HepG2 (cell line): ENCODE measurements around the gene CALN1. TPM values are rescaled to one million over a fixed set of nuclear protein-coding genes. Genes with fewer than 3 reads are reported as not detected.

ENCODE experiments used
- ATAC-seq: fragments of 200-7000 bp; cut with Tn5 transposase; 3 replicates; pipeline ENCODE4 v1.9.1; 2020; ENCODE audit warnings: mild to moderate bottlenecking, moderate library complexity
- BruUV-seq: library from RNA; stranded (reverse); fragments of 400-500 nt; replicated peaks from 2 replicates; lab custom pipeline; 2021; lab: Mats Ljungman, UMichigan
- CTCF ChIA-PET: fragments of 300-600 bp; formaldehyde crosslinking; extraction: SDS; loops from one replicate; lab custom pipeline; 2021; ENCODE audit warnings: low total read pairs, inconsistent platforms, low intra/inter-chr PET ratio; lab: Yijun Ruan, JAX
- POLR2A ChIA-PET: fragments of 350-600 bp; sonication (Branson Sonifier 250); formaldehyde crosslinking; loops from one replicate; lab custom pipeline; 2020; ENCODE audit warnings: antibody characterized with exemption, inconsistent platforms; lab: Yijun Ruan, JAX
- DNase-seq: peaks from one replicate; pipeline ENCODE4 v3.0.0-alpha.2; 2015; ENCODE audit warnings: low spot score
- FAIRE-seq: peaks from 3 replicates; lab custom pipeline; 2011; peaks lifted over from hg19 to GRCh38; lab: Jason Lieb, UNC
- H2AFZ ChIP-seq: one replicate; pipeline ENCODE4 v1.6.1; 2011; ENCODE audit warnings: low read length, inconsistent platforms
- H3K27ac ChIP-seq: fragments of 300-600 bp; 3 replicates; pipeline ENCODE4 v1.8.0; 2011; ENCODE audit warnings: mixed run types, mild to moderate bottlenecking, mixed read lengths, low read length, inconsistent platforms; ENCODE audit not compliant: insufficient read depth; ENCODE audit errors: extremely low read length
- H3K27me3 ChIP-seq, 2 experiments: fragments of 200-600 bp in 1 of 2; 2 replicates in 1 of 2; 3 replicates in 1 of 2; pipeline versions ENCODE4 v1.6.0 to v1.8.0; 2011; ENCODE audit warnings: low read length in 2 of 2, mild to moderate bottlenecking in 2 of 2, moderate library complexity in 2 of 2, inconsistent platforms in 1 of 2; ENCODE audit not compliant: insufficient read depth in 2 of 2, control insufficient read depth in 1 of 2
- H3K36me3 ChIP-seq, 2 experiments: fragments of 200-600 bp in 1 of 2; replicated peaks in 1 of 2; 2 replicates in 1 of 2; 3 replicates in 1 of 2; pipeline versions ENCODE4 v1.5.1 to v1.8.0; 2011; ENCODE audit warnings: low read length in 2 of 2, inconsistent platforms in 1 of 2; ENCODE audit not compliant: insufficient read depth in 2 of 2, control insufficient read depth in 1 of 2
- H3K4me1 ChIP-seq: 2 replicates; pipeline ENCODE4 v1.5.1; 2012; ENCODE audit warnings: low read length, inconsistent platforms; ENCODE audit not compliant: insufficient read depth
- H3K4me2 ChIP-seq: 2 replicates; pipeline ENCODE4 v1.6.0; 2011; ENCODE audit warnings: low read depth, low read length, inconsistent platforms
- H3K4me3 ChIP-seq, 3 experiments: fragments of 200-600 bp in 1 of 3; sonication (generic), shearing (Covaris generic) in 1 of 3; replicated peaks in 1 of 3; 2 replicates each; pipeline ENCODE4 v1.5.1; 2011 to 2016; ENCODE audit warnings: low read length in 3 of 3, inconsistent platforms in 2 of 3, low read depth in 2 of 3, mild to moderate bottlenecking in 2 of 3, control low read depth in 1 of 3, mixed read lengths in 1 of 3; ENCODE audit not compliant: insufficient read depth in 1 of 3
- H3K79me2 ChIP-seq: one replicate; pipeline ENCODE4 v1.6.1; 2011; ENCODE audit warnings: low read length, inconsistent platforms; ENCODE audit not compliant: insufficient read depth
- H3K9ac ChIP-seq: 2 replicates; pipeline ENCODE4 v1.6.0; 2011; ENCODE audit warnings: mild to moderate bottlenecking, low read depth, low read length, inconsistent platforms; ENCODE audit not compliant: insufficient read depth
- H3K9me3 ChIP-seq: 2 replicates; pipeline ENCODE4 v1.5.1; 2012; ENCODE audit warnings: mild to moderate bottlenecking, low read length
- H4K20me1 ChIP-seq: 2 replicates; pipeline ENCODE4 v1.6.0; 2011; ENCODE audit warnings: inconsistent platforms, mild to moderate bottlenecking, low read length, moderate library complexity; ENCODE audit not compliant: insufficient read depth
- EP300 ChIP-seq, 3 experiments: sonication (generic) in 1 of 3; formaldehyde crosslinking in 1 of 3; IDR thresholded peaks; 2 replicates each; pipeline versions ENCODE4 v1.5.1 to v1.6.1; 2011 to 2020; ENCODE audit warnings: low read depth in 2 of 3, low read length in 2 of 3, borderline replicate concordance in 1 of 3, improper control_type of control experiment in 1 of 3, mild to moderate bottlenecking in 1 of 3, missing genetic modification reagents in 1 of 3, moderate library complexity in 1 of 3
- IKZF1 ChIP-seq: fragments of 450-650 bp; IDR thresholded peaks from 2 replicates; pipeline ENCODE4 v1.7.1; 2016
- KDM1A ChIP-seq: IDR thresholded peaks from 2 replicates; pipeline ENCODE4 v1.6.1; 2016; ENCODE audit warnings: missing compliant biosample characterization
- MXD4 ChIP-seq: IDR thresholded peaks from 2 replicates; pipeline ENCODE4 v1.6.1; 2016; ENCODE audit warnings: mild to moderate bottlenecking, missing biosample characterization, missing genetic modification reagents
- NKX3-1 ChIP-seq: sonication (generic); formaldehyde crosslinking; IDR thresholded peaks from 2 replicates; pipeline ENCODE4 v1.5.0; 2020; ENCODE audit warnings: missing genetic modification reagents
- PTBP1 ChIP-seq: fragments of 200-400 bp; formaldehyde crosslinking; IDR thresholded peaks from 2 replicates; pipeline ENCODE4 v1.6.1; 2018; ENCODE audit warnings: low read length, low read depth; ENCODE audit not compliant: poor library complexity, severe bottlenecking
- RFXAP ChIP-seq: sonication (generic); formaldehyde crosslinking; IDR thresholded peaks from 2 replicates; pipeline ENCODE4 v1.4.0; 2020; ENCODE audit warnings: missing genetic modification reagents, borderline replicate concordance
- SMARCE1 ChIP-seq: fragments of 450-650 bp; IDR thresholded peaks from 2 replicates; pipeline ENCODE4 v1.6.1; 2017; ENCODE audit warnings: borderline replicate concordance
- SOX13 ChIP-seq, 3 experiments: fragments of 450-650 bp in 1 of 3; sonication (generic) in 1 of 3; formaldehyde crosslinking in 1 of 3; IDR thresholded peaks in 2 of 3; conservative IDR thresholded peaks in 1 of 3; 2 replicates each; pipeline versions ENCODE4 v1.5.0 to v1.6.1; 2016 to 2020; ENCODE audit warnings: antibody characterized with exemption in 1 of 3, mild to moderate bottlenecking in 1 of 3, missing compliant biosample characterization in 1 of 3, missing genetic modification reagents in 1 of 3, moderate library complexity in 1 of 3
- ZBTB37 ChIP-seq: sonication (generic); formaldehyde crosslinking; IDR thresholded peaks from 2 replicates; pipeline ENCODE4 v1.4.0; 2020; ENCODE audit warnings: mild to moderate bottlenecking, missing genetic modification reagents
- ZFAT ChIP-seq: sonication (generic); formaldehyde crosslinking; conservative IDR thresholded peaks from 2 replicates; pipeline ENCODE4 v1.8.1; 2023; ENCODE audit warnings: missing genetic modification reagents, inconsistent platforms
- ZMYM2 ChIP-seq: sonication (generic); formaldehyde crosslinking; IDR thresholded peaks from 2 replicates; pipeline ENCODE4 v1.8.0; 2022; ENCODE audit warnings: mild to moderate bottlenecking, missing genetic modification reagents
- ZNF263 ChIP-seq: sonication (generic); formaldehyde crosslinking; IDR thresholded peaks from 2 replicates; pipeline ENCODE4 v1.4.0; 2020; ENCODE audit warnings: missing genetic modification reagents
- ZNF644 ChIP-seq: IDR thresholded peaks from 2 replicates; pipeline ENCODE4 v1.6.1; 2016; ENCODE audit warnings: low read depth
- ZNF720 ChIP-seq: sonication (generic); formaldehyde crosslinking; IDR thresholded peaks from 2 replicates; pipeline ENCODE4 v1.4.0; 2020; ENCODE audit warnings: missing genetic modification reagents
- ZNF782 ChIP-seq: sonication (generic); formaldehyde crosslinking; IDR thresholded peaks from 2 replicates; pipeline ENCODE4 v1.4.0; 2020; ENCODE audit warnings: missing genetic modification reagents, mild to moderate bottlenecking, borderline replicate concordance
- ZNF792 ChIP-seq: IDR thresholded peaks from 2 replicates; pipeline ENCODE4 v1.6.1; 2016
- WGBS: methylation state at CpG from one replicate; pipeline ENCODE4 v1.1.6; 2017; ENCODE audit warnings: low lambda C conversion rate; 5-methylcytosine and 5-hydroxymethylcytosine counted together
- in situ Hi-C: cut with HindIII; loops from 2 replicates; pipeline ENCODE4 v1.10.0; 2017; ENCODE audit warnings: low pct_unique_long_range_greater_than_20kb; ENCODE audit not compliant: extremely low pct_ligation_motif_present
- intact Hi-C: fragments of 100-400 bp; cut with micrococcal nuclease; formaldehyde crosslinking; loops from one replicate; pipeline ENCODE4 v1.10.0; 2022; ENCODE audit not compliant: unreplicated experiment
- polyA plus RNA-seq, 8 experiments: library from polyadenylated mRNA; depleted of rRNA in 3 of 8; stranded (reverse) in 7 of 8; unstranded in 1 of 8; fragments of >200 nt; fragmentation: Illumina TruSeq in 4 of 8; extraction: Trizol in 4 of 8; gene quantifications; 2 replicates each; pipeline versions ENCODE4 v1.2.1 to v1.2.3, GENCODE V29; 2011 to 2016; ENCODE audit warnings: low read depth in 4 of 8, missing spikeins in 1 of 8, mixed read lengths in 1 of 8; ENCODE audit not compliant: insufficient read depth in 1 of 8
- total RNA-seq, 5 experiments: library from RNA; depleted of rRNA; stranded (reverse); fragments of >200 nt; fragmentation: Illumina TruSeq; extraction: Trizol; gene quantifications; 2 replicates each; pipeline ENCODE4 v1.2.3, GENCODE V29; 2016; ENCODE audit warnings: low read depth in 1 of 5
- TF ChIP-seq, protein P1 (sequence below): IDR thresholded peaks from 2 replicates; pipeline ENCODE4 v1.6.1; 2018; ENCODE audit warnings: missing genetic modification reagents

CALN1 gene
- total and polyA plus RNA-seq, 2 of the 13 experiments (the other 11 are each of a cell fraction or from before 2014, with no cell fraction given) = not detected

DNA sequence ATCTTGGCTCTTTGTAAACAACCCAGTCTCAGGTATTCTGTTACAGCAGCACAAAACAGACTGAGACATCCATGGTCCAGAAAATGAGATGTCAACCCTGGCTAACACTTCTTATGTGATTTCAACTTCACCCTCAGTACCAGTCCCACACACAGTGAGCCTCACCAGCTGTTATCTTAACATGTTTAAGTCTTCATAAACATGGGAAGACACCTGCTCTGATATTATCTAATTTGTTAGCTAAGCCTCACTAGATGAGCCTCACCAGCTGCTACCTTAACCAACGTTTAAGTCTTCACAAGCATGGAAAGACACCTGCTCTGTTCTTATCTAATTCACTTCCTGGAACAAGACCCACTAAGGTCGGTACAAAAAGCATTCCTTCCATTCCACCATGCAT lies 130.8 kb downstream of the CALN1 start:
- Histone ChIP-seq H3K4me2 (no peak overlapping the region), H3K4me3 (no peak overlapping the region), H3K9ac (no peak overlapping the region), H3K27ac (no peak overlapping the region), H4K20me1 (no peaks in the 10 kb centered on the region), H3K27me3 (no peaks in the 10 kb centered on the region), H3K36me3 (no peaks in the 10 kb centered on the region), H3K4me1 (no peaks in the 10 kb centered on the region), H2AFZ (no peak overlapping the region), H3K9me3 (peaks cover 7% of the 10 kb centered on the region), H3K79me2 (no peaks in the 10 kb centered on the region)
- WGBS = 2% methylated on average over 2 of the region's 2 CpGs
- POLR2A ChIA-PET = no interaction called here
- no peak for DNase-seq
- TF ChIP-seq ZMYM2 (no peak), ZNF782 (CRISPR knock-in tag) (no peak), SOX13 (IDR thresholded peaks at IDR 0.05) (no peak), SOX13 (CRISPR knock-in tag; conservative IDR thresholded peaks at IDR 0.05 in 1 of 2, IDR thresholded peaks at IDR 0.05 in 1 of 2) (no peak), ZFAT (CRISPR knock-in tag) (no peak), ZBTB37 (CRISPR knock-in tag) (no peak), ZNF644 (no peak), NKX3-1 (CRISPR knock-in tag) (no peak), ZNF720 (CRISPR knock-in tag) (no peak), PTBP1 (no peak), IKZF1 (no peak), ZNF263 (CRISPR knock-in tag) (no peak), MXD4 (CRISPR knock-in tag) (no peak), KDM1A (CRISPR knock-in tag) (no peak), EP300 (IDR thresholded peaks at IDR 0.05; ENCODE audit: low read depth in 2 of 2, low read length in 2 of 2) (no peak), EP300 (CRISPR knock-in tag; IDR thresholded peaks at IDR 0.05; ENCODE audit: borderline replicate concordance) (no peak), ZNF792 (no peak), RFXAP (CRISPR knock-in tag) (no peak), SMARCE1 (no peak)
- TF ChIP-seq, protein P1, sequence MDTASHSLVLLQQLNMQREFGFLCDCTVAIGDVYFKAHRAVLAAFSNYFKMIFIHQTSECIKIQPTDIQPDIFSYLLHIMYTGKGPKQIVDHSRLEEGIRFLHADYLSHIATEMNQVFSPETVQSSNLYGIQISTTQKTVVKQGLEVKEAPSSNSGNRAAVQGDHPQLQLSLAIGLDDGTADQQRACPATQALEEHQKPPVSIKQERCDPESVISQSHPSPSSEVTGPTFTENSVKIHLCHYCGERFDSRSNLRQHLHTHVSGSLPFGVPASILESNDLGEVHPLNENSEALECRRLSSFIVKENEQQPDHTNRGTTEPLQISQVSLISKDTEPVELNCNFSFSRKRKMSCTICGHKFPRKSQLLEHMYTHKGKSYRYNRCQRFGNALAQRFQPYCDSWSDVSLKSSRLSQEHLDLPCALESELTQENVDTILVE (CRISPR knock-in tag) = no peak
- in situ Hi-C loops = no loop called here
- CTCF ChIA-PET = no interaction called here
- no peak for FAIRE-seq
- intact Hi-C loops = no loop called here
- BruUV-seq = no TSS peak
- no peak for ATAC-seq
